Fibroblast of gingiva (primary cell): ENCODE data around the gene JAML.
A peak's percentile ranks its signal among the peaks of the same experiment; 100 is the strongest.

Source experiments
- DNase-seq: peaks from one replicate; pipeline ENCODE4 v3.0.0-alpha.2; 2011; ENCODE audit warnings: low read depth

The JAML gene

DNA sequence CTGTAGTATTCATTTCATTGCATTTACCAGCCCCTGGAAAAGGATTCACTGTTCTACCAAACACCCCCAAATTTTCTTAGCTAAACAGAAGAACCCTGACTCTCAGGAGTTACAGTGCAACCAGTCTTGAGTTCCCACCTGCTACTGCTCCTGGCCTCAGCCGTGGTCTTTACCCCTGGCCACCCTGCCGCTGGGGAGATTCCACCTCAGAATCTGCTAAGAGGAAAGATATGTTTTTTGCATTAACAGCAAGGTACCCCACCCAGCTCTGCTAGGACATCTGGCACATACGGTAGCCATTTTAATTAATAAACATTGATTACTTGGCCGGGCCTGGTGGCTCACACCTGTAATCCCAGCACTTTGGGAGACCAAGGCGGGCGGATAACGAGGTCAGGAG is 9.0 kb downstream of the JAML start:
- no peak for DNase-seq

DNA sequence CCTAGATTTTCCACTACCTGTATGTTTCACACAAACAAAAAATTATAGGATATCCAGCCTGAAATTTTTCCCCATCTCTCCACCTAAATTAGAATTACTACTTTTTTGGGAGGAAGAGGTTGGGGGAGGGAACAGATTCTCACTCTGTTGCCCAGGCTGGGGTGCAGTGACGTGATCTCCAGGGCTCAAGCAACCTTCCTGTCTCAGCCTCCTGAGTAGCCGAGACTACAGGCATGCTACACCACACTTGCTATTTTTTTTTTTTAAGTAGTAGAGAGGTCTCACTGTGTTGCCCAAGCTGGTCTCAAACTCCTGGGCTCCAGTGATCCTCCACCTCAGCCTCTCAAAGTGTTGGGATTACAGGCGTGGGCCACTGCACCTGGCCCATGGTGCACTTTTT is 9.5 kb downstream of the JAML start:
- DNase-seq = no peak

DNA sequence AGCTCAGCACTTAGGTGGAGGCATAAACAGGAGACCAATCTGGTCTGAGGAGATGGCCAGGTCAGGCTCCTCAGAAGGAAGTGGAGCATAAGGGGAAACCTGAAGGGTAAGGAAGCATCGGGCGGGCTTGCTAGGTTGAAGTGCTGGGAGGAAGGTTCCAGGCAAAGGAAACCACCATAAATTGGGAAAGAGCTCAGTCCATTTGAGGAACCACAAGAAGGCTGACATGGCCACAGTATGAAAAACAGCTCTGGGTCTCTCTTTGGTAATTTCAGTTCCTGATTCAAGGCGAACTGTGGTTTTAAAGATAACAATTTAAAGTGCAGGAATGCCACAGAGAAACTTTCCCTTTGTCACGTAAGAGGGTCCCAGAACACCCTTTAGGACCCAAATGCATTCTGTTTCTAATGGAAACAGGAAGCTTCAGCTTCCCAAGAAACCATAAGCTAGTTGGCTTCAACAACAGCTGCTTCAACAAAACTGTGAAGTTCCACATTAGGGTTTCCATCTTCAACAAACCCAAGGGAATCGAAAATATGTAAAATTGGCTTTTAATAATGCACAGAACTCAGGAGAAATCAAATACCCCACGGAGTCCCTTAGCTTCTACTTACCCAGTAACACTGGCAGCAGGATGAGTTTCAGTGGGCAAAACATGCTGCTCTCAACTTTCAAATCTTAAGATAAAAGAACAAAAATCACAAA is 10.4 kb downstream of the JAML start:
- DNase-seq = no peak

DNA sequence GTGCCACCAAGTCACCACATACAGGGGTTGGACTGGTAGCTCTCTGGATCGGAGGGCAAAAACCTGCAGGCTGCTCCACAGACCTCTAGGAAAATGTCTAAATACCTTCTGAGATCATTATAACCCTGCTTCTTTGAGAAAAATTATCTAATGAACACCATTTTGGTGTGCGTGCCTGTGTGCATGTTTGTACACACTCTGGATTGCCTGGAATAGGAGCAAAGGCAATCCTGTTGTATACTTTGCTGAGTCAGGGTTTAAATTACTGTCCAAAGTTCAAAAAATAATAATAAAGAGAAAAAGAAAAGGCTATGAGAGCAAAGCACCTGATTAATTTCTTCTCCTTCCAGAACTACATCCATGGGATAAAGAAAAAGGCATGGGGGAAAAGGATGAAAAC is 11.0 kb downstream of the JAML start:
- DNase-seq = no peak

DNA sequence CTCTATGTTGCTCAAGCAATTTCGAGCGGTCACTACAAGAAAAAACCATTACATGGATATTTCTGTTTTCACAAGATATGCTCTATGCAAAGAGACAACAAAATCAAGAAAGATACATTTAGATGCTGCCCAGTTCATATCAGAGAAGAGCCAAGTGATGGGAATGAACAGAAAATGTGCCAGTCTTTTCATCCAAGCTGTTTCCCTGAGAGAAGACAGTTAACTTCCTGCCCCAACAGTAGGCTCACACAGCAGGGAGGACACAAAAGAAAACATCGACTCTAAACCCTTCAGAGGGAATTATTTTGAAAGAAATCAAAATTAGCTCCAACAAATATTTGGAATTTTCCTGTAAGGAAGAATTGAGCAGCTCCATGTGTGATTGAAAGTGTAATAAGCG is 11.6 kb downstream of the JAML start:
- DNase-seq = no peak

DNA sequence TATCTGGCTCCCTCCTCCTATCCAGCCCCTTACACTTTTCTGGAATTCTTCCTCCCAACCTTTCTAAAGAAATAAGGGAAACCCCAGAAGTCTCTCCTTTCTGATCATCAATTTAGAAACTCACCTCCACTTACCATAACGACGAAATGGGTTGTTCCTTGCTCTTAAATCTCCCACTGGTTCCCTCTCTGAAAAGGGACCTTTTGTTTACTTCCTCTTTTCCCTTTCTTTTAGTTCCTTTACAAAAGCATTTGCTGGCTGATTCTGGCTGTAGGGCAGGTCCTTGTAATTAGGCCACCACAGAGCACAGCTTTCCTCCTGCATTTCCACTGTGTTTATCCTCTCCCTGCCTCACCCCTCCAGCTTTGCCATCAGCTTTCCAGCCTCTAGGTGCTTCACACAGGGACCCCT is 12.0 kb downstream of the JAML start:
- no peak for DNase-seq

DNA sequence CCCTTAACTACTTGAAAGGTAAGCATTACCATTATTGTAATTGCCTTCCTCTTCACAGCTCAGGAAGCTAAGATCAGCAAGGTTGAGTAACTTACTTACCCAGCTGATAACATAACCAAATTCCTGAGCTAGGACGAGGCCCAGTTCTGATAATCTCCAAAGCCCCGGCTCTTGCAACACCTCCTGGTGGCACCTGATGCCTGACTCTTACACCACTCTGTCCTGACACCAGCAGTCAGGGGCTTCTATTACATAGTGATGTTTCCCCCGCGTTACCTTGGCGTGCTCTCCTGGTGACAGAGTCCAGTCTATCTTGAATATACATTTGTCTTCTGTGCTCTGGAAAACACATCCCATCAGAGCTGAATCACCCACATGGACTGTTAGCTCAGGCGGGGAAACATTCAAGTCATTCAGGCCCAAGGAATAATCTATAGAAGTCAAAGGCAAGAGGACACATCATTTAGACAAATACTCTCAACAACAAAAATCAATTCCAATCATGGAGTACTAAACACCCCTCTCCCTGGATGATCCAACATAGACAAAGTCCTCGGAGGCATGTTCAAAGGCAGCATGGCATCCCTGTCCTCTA is 12.6 kb downstream of the JAML start:
- DNase-seq = no peak

DNA sequence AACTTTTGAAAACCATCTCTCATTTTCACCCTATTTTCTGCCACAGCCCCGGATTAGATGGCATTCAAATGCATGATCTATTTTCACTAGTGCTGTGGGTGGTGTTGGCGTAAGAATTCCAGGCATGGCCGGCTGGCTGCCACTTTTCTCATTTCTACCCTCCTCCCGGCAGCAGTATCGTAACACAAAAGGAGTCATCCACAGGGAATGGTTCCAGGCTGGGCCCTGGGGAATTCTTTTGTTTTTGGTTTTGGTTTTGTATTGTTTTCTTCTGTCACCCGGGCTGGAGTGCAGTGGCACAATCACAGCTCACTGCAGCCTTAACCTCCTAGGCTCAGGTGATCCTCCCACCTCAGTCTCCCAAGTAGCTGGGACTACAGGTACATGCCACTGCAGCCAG is 13.8 kb downstream of the JAML start:
- DNase-seq = peak; percentile 45

DNA sequence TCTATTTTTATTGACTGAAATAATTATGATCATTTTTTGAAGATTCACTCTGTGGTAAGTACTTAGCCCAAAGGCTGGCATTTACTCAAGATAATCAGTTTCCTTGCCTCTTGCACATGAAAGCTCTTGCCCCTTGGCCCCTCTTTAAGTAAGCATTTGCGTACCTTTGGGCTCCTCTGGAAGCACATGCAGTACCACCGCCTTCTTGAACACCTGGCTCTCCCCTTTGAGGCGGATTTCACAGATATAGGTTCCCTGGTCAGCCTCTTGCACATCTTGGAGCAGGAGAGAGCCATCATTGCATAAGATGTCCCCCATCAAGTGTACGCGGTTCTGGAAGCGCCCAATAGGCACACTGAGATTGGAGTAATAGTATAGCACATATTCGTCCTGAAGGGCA is 14.5 kb downstream of the JAML start:
- no peak for DNase-seq

DNA sequence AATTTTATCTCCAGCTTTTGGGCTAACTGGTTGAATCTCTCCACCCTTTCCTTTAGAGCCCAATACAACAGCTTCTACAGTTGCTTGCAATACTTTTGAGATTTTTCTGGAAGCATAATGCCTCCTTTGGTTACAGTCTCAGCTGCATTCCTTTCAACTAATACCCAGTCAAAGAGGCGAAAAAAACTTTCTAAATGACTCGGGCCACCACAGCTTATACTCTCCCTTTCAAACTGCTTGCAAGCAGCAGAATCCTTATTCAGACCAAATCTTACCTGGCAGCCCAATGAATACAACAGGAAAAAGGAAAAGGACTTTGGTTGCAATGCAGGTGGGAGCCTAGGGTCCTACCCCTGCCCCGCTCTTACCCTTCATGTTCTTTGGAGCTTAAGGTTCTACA is 15.8 kb downstream of the JAML start:
- no peak for DNase-seq

DNA sequence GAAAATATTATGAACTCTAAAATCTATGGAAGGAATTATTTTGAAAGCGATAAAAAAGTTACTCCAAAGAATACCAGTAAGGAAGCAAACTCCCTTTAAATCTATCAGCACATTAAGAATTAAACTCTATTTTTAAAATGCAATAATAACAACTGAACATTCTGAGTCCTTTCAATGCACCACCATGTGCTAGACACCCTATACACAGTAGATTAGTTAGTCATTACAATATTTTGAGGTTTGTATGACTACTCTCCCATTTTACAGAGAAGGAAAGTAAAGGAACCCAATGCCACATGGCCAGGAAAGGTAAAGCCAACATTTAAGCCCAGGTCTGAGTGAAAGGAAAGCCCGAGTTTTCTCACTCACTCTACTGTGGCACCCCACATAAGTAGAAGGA is 17.7 kb downstream of the JAML start:
- DNase-seq = no peak

DNA sequence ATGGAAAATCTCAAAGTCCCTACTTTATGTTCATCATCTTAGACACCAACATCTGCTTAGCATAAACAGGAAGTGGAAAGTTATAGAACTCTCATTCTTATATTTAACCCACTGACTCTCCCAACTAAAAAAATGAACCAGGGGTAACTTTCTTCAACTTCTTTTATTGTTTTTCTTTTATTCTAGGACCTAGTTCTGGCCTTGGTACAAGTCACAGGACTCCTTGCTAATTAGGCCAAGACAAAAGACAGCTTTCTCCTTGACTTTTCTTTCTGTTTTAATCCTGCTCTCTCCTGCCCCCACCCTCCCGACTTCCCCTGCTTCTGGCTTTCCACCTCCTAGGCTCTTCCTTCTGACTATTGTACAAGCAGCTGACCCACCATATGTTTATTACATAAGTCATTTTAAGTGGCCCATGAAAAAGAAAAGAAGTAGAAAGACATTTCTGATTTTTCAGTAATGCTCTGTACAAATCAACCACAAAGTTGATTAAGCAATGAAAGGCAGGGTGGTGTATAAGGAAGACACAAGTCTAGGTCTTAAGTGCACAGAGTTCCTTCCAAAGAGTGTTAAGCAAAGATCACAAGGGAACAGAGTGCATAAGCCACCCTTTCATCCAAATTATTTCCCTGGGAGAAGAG is 18.3 kb downstream of the JAML start:
- DNase-seq = no peak

DNA sequence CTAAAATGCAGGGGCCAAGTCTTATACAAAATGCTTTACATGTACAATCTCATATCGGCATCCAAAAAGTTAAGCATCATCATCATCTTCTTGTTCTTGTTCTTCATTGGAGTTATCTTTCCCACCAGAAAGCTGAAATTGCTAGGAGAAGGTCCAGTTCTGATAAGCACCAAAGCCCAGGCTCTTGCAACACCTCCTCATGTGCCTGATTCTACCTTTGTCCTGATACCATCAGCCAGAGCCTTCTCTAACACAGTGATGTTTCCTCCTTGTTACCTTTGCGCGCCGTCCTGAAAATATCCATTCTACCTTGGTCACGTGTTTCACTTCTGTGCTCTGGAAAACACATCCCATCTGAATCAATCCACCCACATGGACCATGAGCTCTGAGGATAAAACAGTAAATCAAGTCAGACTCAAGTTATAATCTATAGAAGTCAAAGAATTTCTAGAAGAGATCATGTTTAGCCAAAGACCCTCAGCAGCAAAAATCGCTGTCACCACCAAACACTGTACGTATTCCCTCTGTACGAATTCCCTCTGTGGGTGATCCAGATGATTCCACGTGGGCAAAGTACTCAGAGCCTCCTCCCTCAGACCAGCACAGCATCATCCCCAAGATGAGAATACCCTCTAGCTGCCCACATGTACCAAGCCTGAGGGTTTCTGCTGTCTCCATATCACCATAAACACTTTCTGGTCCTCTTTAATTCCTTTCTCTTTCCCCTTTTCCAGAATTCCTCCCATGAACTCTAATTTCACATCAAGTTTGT is 19.0 kb downstream of the JAML start:
- no peak for DNase-seq

DNA sequence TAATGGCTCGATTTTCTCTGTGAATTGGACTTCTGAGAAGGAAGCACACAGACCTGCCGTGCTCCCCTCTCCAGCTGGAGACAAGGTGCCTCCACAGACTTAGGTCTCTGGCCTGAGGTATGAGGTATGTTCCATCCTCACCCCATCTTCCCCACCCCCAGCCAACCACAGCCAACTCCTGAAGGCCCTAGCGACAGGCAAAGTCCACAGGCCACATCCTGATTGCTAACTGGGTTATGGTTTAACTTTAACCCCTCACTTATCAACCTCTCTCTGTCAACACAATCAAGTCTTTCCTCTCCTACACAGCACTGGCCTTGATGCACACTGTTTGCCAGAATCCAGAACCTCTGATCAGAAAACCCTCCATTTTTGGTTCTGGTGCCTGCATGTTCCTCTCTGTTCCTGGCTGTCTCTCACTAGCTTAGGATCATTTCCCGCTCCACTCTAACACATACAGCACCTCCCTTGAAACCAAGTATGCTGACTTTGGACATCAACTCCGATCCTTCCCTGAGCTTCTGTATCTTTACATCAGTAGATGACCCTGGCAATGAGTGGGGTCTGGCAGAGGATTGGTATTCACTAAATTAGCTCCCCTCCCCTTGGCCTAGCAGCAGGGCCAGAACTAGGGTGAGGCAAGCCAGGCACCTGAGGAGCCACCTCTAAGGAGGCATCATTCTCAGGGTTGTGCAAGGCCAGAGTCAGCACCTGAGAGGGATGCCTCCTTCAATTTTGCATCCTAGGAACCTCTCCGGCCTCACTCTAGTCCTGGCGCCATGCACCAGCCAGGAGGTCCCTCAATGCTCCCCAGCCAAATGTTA is 22.0 kb downstream of the JAML start:
- no peak for DNase-seq

DNA sequence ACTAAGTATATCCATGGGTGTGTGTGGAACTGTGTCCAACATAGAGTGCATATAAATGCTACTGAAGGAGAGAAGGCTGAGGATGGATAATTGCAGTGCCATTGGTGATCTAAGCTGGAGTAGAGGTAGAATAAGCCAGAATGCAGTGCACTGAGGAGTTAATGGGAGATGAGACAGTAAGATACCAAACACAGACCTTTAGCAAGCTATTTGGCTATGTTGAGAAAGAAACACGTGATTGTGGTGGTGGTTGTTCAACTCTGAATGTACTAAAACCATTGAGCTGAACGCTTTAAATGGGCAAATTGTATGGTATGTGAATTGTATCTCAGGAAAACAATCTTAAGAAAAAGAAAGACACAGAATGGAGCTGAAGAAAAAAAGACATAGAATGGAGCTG is 22.8 kb downstream of the JAML start:
- no peak for DNase-seq

DNA sequence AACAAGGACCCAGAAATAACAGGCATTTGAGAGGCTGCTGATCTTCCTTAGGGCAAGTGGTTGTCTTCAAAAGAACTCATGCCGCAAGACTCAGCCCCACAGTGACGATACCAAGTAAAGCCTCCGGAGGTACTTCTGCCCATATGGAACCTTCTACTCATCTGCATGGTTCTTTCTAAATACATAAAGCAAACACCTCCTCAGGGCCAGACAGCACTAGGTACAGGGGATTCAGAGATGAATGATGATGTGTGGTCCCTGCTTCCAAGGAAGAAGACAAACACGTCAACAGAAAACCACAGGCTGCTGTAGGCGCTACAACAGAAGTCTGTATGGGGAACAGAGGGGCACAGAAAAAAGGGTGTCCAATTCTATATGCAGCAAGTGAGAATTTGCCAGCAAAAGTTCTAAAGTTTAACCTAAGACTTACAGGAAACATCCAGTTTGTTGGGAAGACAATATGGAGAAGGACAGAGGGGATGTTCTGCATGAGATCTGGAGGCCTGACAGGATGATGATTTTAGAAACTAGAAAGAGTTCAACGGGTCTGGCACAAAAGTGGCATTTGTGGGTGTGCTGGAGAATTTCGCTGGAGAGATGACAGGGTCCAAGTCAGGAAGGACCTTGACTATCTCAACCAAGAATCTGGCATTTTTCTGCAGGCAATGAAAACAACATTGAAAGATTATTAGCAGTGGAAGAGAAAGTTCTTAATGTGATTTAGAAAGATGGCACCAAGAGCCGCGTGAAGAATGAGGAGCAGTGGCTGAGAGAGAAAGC is 23.7 kb downstream of the JAML start:
- DNase-seq = no peak

DNA sequence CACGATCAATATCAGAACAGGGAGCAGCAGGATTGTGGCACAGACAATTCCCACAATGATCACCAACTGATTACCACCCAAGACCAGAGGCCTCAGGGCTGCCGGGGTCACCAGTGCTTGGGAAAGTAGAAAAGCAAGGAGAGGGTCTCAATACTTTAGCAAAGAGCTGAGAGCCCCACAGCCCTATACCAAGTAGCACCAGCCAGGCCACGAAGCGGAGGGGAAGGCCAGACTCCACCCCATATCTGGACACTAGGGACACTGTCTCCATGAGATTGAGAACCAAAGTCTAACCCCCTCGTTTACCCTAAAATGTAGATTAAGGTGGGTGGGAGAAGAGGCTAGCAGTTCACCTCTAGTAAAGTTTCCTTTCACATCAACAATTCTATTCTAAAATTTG is 24.3 kb downstream of the JAML start:
- no peak for DNase-seq

DNA sequence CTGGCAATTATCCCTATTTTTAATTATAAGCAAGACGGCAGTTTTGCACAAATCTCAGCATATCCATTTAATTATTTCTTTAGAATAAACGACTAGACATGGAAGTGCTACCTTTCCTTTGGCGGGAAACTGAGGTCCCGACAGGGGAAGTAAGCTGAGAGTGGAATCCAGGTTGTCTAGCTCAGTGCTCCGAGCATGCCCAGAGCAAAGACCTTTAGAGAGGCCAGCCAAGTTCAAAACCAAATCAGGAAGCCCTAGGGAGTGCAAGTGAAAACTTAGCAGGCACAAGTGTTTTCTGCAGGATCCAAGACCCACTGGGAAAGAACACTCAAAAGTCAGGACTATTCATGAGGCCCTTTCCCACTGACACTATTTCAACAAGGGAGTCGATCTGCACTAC is 25.7 kb downstream of the JAML start:
- DNase-seq = no peak

DNA sequence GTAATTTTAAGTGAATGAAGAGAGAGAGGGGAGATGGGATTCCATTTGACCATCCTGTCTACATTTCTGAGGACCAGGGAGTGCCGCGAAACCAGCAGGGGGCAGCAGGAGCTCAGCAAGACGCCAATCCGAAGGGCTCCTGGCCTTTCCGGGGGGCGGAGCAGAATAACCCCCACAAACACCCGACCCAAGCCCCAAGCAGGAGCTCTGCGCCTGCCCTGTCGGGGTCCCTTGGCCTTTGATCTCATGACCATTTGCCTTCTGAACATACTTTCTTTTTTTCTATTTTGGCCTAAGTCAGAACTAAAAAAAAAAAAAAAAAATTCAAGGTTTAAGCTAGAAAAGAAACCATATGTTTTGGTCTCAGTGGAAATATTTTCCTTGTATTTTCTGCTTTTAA is 26.4 kb downstream of the JAML start:
- peak; percentile 36 for DNase-seq

DNA sequence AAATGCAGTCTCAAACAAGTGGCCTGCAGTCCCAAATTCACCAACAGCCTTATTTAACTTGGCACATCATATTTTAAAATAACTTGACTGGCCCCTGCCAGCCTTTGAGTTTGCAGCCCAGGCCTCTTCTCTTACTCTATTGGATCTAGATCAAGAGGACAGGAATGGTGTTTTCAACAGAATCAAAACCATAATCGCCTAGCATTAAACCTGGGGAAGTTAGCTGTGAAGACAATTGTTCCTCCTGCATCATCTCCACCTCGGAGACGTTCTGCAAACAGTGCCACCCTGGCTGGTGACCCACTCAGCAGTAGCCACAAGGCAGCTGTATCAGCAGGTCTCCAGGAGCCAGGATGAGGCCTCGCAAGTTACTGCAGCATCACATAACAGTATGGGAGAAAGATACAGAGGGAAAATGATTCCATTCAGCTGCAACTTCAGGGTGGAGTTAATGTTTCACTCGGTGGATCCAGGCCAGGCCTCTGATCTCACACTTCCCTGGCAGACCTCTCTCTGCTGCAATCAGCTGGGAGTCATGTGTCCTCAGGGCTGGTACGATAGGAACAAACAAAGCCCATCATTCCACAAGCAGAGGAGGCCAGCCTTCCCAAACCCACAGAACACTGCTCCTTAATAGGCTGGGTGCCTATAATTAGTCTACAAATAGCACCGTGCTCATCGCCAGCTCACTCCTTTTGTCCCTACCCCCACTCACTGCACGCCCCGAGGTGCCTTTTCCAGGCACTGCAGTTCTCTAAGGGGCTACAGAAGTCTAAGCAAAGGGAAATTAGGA is 29.8 kb downstream of the JAML start:
- DNase-seq = peak; percentile 68
